ENCODE measurements around the gene WFIKKN2. TPM values are rescaled to one million over a fixed set of nuclear protein-coding genes. Genes with fewer than 3 reads are reported as not detected.
"Not testable (repeated sequence)": the region's sequence is repeated elsewhere in the genome, so short reads cannot be mapped to it uniquely, and the experiment has no call there.

The WFIKKN2 gene
- not detected for polyA plus RNA-seq (2013, experiment 1 of 2; ENCODE audit: insufficient read length)
- polyA plus RNA-seq (2013, experiment 2 of 2; ENCODE audit: insufficient read length), result not detected

GRCh38 chr17:50835301-50836234 lies at the start of gene WFIKKN2:
TSS of gene WFIKKN2 (plus strand) at chr17:50835586. CDS start at chr17:50835938, 352 bp downstream.
- no peak for DNase-seq

GRCh38 chr17:50785946-50786570 lies 49.3 kb upstream of the WFIKKN2 start:
- DNase-seq, result no peak

DNA sequence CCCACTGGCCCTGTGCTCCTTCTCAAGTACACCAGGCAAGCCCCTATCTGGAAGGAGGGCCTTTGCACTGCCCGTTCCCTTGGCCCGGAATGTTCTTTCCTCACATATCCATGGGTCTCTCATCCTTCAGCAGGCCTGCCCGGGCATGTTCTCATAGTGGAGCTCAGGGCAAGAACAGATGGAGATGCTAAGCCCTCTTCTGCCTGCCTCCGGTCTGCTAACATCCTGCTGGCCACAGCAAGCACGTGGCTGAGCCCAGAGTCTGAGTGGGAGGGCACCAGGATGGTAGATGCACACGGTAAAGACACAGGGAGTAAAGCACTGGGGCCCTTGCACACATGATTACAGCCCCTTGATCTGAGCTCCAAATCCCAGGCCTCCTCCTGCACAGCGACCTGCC lies 48.3 kb upstream of the WFIKKN2 start:
- no peak for DNase-seq

GRCh38 chr17:50790618-50791017 lies 44.8 kb upstream of the WFIKKN2 start:
- no peak for DNase-seq

- no peak for DNase-seq
These were observed 43.3 kb upstream of the WFIKKN2 start for GRCh38 chr17:50792132-50792531.

DNA sequence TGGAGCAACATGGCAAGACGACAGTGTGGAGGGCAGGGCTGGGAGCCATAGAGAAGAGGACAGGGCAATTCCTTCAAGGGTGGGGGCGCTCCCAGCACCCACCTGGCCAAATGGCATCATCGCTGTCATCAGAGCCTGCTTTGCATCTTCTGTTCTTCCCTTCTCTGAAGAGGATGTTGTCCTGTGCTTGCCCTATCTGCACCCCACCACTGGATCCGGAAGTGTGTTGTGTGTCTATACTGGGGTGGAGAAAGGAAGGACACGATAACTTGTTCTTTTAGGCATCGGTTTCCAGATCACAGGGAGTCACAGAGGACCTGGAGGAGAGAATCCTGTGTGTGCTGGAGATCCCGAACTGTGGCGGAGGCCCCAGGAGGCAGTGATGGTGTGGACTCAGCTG lies 42.4 kb upstream of the WFIKKN2 start:
- DNase-seq, result no peak

- no peak for DNase-seq
These were observed 41.0 kb upstream of the WFIKKN2 start for GRCh38 chr17:50794361-50794760.

DNA sequence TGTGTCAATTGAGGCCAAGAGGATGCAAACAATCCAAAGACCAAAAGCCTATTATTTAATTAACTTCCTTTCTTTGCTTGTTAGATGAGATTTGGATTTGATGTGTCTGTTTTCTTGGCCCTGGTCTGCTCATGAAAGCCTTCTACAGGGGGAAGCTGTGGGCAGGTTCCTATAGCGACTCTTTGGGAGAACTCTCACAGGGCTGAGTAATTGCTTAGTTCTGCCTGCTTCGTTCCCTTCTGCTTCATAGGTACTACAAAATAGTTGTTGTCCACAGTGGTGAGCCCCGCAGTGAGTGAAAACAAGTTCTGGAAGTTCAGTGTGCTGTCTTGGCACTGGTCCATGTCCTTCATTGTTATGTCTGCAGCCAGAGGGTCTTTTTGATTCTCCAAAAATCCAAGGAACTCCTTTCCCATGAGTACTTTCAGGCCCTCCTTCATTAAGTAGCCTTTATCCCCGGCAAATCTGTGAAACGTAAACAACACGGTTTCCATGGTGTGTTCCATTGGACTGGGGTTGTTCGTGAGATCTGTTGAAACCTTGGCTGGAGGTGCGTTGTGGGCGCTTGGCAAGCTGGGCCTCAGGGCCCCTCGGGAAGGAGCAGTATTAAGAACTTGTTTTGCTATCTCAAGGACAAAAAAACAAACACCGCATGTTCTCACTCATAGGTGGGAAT lies 38.1 kb upstream of the WFIKKN2 start:
- DNase-seq, result no peak

DNA sequence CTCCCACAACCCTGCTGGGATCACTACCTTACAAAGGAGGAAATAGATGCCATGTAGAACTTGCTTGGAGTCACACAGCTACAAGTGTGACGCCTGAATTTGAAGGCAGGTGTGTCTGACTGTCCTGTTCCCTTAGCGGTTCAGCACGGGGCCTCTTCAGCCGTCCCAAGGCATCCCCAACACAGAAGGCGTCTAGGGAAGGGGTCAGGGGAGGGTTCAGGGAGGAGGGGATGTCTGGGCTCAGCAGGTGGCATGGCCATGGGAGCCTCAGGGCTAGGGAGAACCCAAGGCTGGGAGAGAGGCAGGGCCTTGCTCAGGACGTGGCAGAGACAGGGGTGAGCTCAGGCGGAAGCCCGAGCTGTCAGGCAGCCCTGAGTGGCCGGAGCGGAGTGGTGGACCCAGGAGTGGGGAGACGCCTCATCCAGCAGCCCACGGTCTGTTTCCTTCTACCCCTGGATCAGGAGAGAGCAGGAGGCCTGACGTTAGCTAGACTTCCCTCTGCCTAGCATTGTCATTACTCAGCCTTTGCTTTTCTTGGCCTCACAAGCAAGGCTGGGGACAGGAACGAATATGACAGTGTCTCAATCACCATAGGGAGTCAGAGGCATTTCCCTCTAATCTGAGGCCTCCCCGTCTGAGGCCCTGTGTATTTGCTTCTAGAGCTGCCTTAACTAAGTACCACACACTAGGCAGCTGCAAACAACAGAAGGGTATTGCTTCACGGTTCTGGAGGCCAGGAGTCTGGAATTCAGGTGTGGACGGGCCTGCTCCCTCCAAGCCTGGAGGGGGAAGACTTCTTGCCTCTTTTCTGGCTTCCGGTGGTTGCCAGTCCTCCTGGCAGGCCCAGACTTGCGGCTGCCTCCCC lies 36.7 kb upstream of the WFIKKN2 start:
- peak; percentile 73 for DNase-seq

DNA sequence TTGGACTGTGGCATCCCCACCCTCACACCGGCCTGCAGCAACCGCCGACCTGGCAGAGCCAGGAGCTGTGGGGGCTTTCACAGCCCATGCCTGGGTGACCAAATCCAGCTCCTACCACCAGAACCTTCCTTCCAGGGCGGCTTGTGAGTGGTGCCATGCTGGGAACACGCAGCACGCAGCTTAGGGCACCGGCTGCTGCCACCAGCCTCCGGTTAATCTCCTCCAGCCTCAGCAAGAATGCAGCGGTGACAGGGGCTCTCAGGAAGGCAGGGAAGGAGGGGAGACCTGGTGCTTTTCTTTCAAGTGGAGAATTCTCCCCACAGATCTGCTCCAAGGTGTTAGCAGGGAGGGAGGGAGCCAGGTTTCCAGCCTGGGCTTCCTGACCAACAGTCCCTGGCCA lies 35.8 kb upstream of the WFIKKN2 start:
- no peak for DNase-seq

DNA sequence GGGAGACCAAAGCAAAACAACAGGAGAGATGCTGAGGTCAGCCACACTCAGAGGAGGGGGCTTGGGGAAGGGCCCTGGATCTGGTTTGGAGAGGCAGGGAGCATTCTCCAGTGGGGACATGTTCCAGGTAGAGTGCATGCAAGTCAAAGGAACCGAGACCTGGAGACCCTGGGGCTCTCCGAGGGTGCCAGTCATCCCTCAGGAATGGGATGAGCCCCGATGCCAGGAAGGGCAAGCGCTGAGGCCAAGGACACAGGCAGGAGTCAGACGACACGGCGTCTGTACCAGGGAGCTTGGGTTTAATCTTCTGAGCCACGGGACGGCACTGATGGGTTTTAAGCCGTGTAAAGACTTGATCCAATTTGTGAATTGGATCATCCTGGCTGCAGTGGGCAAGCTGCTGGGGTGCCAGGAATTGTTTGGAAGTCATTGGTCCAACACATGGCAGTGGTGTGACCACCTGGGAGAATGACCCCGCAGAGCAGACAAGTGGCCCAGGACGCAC lies 35.1 kb upstream of the WFIKKN2 start:
- DNase-seq, result no peak

- DNase-seq, result no peak
These were observed 32.5 kb upstream of the WFIKKN2 start for GRCh38 chr17:50802609-50803571.

- DNase-seq, result no peak
These were observed 31.7 kb upstream of the WFIKKN2 start for GRCh38 chr17:50803676-50804075.

GRCh38 chr17:50804749-50805475 lies 30.5 kb upstream of the WFIKKN2 start:
- not testable (repeated sequence) for DNase-seq

- DNase-seq, result no peak
These were observed 29.9 kb upstream of the WFIKKN2 start for GRCh38 chr17:50805486-50805885.

- no peak for DNase-seq
These were observed 29.2 kb upstream of the WFIKKN2 start for GRCh38 chr17:50806141-50806643.

DNA sequence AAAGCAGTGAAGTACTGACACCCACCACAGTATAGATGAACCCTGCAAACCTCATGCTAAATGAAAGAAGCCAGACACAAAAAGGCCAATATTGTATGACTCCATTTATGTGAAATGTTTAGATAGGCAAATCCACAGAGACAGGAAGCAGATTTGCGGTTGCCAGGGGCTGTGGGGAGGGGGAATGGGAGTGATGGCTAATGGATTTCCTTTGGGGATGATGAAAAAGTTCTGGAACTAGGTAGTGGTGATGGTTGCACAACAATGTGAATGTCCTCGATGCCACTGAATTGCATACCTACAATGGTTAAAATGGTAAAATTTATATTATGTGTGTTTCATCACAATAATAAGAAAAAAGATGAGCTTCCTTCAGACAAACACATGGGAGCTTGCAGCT lies 28.4 kb upstream of the WFIKKN2 start:
- peak; percentile 55 for DNase-seq

- no peak for DNase-seq
These were observed 27.7 kb upstream of the WFIKKN2 start for GRCh38 chr17:50807675-50808074.

- DNase-seq, result no peak
These were observed 27.0 kb upstream of the WFIKKN2 start for GRCh38 chr17:50808413-50808812.

DNA sequence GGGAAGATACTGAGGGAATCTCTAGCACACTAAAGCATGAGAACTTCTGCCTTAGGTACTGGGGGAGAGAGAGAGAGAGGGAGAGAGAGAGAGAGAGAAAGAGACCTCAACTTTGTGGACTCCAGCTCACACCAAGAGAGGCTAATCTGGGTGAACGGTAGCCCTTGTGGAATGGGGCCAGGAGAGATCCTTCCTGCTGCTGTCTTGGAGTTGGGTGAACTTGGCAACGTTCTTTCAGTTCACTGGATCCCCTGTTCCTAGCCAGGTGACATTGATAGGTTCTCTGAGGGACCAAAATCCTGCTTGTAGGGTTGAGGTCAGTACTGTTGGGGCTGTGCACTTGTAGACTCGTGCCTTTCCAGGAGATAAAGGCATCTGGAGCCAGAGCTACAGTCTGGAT lies 26.5 kb upstream of the WFIKKN2 start:
- no peak for DNase-seq
